HG03280 (cell line): ENCODE results near the gene GIPC1.

Experiments
- ATAC-seq: cut with Tn5 transposase; IDR thresholded peaks from one replicate; pipeline ENCODE4 v1.9.1; 2021; ENCODE audit warnings: mild to moderate bottlenecking, moderate library complexity; ENCODE audit not compliant: unreplicated experiment

The GIPC1 gene

DNA sequence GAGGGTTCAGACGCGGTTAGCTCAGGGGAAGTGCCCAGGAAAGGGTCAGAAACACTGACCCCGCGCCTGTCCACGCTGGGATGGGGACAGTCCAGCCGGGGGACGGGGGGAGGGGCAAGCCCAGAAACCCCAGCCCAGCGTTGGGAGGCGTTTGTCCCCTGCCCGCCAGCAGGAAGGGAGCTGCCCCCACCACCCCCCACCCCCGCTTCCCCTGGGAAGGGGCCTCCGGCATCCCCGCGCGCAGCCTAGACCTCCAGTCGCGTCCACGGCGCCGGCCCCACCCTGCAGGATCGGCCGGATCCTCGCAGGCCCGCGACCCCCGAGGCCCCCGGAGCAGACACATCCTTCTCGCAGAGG is 277 bp downstream of the GIPC1 start:
- ATAC-seq = no peak

- ATAC-seq = no peak
Observed at GRCh38 chr19:14494910-14495671, 836 bp downstream of the GIPC1 start.

- no peak for ATAC-seq
Observed at GRCh38 chr19:14494411-14494810, 1.5 kb downstream of the GIPC1 start.

- ATAC-seq = no peak
Observed at GRCh38 chr19:14492756-14493337, 3.1 kb downstream of the GIPC1 start.

- ATAC-seq = no peak
Observed at GRCh38 chr19:14487370-14488125, 8.4 kb downstream of the GIPC1 start.

DNA sequence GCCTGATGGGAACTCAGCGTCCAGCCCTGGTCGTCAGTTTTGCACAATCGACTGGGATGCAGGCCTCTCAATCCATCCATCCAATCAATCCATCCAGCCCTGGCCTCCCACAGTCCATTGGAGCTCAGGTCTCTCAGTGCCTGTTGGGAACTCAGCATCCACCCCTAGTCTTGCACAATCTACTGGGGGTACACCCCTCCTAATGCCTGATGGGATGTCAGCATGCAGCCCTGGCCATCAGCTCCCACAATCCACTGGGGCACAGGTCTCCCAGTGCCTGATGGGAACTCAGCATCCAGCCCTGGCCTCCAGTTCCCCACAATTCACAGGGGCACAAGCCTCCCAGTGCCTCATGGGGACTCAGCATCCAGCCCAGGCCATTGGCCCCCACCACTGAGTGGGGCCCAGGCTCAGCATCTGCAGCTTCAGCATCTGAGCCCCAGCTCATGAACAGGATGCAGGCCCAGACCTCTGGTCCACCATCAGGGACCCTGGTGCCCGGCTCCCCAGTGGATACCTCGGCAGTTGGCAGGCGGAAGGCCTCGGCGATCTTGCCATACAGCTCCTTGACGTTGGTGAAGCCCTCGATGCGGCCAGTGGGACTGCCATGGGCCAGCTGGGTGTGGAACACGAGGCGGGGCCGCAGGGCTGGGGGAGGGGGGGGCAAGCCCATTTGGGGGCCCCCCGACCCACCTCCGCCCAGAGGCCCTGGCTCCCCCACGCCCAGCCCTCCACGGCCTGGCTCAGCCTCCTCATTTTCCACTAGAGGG is 13.6 kb downstream of the GIPC1 start:
- ATAC-seq = no peak

DNA sequence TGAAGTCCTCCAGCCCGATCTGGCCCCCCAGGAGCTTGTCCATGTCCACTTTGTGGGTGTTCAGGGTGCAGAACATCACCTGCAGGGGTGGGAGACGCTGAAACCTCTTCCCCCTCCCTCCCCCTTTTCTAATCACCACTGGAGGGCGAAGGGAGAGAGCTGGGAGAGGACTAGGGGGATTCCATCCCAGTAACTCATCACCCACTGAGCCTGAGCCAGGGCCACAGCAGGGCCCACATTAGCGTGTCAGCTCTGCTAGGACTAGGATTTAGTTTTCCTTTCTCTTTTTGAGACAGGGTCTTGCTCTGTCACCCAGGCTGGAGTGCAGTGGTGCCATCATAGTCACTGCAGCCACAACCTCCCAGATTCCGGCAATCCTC is 15.2 kb downstream of the GIPC1 start:
- ATAC-seq = no peak

- ATAC-seq = no peak
Observed at GRCh38 chr19:14479975-14480699, 15.8 kb downstream of the GIPC1 start.

GRCh38 chr19:14479309-14479974 is 16.5 kb downstream of the GIPC1 start:
- no peak for ATAC-seq

DNA sequence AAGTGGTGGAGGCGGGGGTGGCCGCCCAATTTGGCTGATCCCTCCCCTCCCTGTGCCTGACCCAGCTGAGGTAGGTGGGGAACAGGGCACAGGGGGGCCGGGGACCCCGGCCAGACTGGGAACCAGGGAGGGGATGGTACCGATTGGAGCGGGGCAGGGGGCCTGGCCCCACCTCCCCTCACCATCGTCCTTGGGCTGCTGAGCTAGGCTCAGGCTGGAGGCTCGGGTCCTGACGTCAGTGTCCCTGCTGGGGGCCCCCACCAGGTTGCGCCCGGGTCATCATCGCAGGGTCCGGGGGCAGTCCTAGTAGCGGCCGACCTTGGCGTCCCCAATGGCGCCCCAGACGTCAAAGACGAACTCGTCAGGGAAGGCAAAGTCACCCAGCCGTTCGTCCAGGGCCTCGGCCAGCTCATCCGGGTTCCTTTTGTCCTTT is 17.8 kb downstream of the GIPC1 start:
- ATAC-seq = no peak

DNA sequence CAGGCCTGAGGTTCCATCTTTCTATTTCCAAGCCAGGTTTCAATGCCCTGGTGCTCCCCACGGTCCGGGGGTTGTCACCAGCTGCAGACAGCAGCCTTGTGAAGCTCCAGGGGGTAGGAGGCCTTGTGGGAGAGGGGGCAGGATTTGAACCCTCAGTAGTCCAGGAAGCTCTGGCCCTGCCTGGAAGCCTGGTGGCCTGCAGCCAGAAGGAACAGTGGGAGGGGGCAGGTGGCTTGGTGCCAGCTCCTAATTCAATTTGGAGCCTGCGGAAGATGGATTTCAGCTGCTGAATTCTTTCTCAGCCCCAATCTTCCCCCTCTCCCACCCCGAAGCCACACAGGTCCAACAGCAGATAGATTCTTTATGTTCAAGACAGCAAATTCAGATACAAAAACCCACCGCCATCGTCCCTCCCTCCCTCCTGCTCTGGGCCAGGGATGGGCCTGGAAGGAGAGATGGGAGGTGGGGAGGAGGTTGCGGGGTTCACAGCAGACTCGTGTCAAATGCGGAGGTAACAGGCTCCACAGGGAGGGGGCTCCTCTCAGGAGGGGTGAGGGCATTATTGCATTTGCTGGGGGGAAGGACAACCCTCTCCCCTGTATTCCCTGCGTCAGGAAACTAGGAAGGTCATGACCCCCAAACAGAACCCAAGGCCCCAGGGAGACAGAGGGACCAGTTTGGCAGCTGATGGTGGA is 18.4 kb downstream of the GIPC1 start:
- ATAC-seq = no peak

DNA sequence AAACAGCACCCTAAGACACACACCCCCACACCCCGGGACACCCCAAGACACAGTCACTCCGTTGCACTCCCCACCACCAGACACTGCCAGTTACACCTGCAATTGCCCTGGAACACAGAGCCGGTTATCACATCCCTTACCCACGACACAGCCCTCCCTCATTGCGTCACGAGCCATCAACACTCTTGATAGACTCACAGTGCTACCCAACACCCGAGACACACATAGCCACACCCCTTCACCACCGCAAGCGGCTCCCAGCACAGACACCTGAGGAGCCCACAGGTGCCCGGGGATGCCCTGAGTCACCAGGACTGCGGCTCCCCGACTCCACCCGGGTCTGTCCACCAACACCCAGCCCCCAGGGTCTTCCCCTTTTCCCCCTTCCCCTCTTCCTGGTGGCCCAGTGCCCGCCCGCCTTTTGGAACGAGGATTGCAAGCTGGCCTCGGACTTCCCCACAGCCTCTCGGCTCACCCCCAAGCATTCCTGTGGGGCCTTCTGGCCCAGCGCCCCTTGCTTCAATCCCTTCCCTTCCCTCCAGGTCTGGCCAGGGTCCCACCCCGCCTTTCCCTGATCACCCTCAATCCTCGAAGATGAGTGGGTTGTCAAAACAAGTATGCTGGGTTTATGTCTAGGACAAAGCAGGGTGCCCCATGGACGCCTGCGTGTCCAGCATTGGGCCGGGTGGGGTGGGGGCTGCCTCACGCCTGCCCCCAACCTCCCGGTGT is 19.1 kb downstream of the GIPC1 start:
- ATAC-seq = no peak

DNA sequence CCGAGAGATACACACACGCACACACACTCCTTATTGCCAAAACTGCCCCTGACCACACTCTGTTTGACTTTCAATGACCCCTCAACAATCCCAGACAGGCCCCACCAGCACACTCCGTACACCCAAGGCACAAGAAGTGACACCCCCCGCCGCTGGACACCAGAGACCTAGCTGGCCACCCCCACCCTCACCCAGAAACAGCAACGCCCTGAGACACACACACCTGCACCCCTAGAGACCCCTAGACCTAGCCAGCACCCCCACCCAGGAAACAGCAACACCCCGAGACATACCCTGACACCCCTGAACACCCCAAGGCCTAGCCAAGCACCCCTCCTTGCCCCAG is 19.6 kb downstream of the GIPC1 start:
- no peak for ATAC-seq

DNA sequence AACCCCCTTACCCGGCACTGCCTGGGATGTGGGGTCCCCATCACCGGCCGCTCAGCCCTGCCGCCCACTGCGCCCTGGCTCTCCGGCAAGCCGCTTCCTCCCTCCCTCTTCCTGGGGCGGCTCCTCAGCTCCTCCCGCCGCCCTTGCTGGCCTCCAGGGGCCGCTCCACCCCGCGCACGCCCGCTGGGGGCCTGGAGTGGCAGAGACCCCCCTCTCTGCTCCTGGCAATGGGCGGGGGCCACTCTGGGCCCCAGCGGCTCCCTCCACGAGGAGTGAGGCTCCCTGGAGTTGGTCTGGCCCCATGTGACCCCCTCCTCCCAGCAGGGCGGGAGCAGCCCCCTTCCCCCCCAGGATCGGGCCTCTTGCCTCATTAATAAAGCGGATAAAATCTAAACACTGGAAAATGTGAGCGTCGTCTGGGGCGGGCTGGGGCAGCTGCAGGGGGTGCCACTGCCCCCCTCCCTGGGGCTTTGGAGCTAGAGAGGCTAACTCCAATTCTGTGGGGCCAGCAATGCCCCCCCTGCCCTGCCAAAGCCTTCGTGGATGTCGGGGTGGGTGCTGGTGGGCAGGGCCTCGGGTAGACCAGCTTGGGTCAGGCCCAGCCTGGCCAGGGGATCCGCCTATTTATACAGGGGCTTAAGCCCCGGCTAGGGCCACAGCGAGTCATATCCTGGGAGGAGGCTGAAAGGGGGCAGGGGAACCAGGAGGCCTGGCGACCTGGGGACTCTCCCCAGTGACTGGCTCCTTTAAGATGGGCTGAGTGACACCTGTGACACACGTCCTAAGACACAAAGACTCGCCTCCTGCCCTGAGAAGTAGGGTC is 20.5 kb downstream of the GIPC1 start, which contains the start of gene PTGER1:
PTGER1 (minus strand) TSS at position 104 of the 823 bp plus-strand sequence. CDS start 1,034 bp downstream, outside the sequence.
- no peak for ATAC-seq

DNA sequence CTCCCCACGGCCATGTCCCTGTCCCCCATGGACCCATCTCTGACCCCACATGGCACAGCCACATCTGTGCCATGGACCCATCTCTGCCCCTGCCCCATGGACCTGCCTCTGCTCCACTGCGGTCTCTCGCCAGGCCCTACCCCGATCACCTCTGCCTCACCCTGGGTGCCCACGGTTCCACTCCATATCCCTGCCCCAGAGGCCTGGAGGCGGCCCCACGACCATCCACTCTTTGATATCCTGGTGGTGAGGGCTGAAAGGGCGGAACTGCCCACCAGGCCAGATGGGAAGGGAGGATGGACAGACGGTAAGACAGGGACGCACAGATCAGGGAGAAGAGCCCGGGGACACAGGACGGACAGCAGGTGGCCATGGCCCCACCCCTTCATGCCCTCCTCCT is 21.1 kb downstream of the GIPC1 start:
- ATAC-seq = no peak

DNA sequence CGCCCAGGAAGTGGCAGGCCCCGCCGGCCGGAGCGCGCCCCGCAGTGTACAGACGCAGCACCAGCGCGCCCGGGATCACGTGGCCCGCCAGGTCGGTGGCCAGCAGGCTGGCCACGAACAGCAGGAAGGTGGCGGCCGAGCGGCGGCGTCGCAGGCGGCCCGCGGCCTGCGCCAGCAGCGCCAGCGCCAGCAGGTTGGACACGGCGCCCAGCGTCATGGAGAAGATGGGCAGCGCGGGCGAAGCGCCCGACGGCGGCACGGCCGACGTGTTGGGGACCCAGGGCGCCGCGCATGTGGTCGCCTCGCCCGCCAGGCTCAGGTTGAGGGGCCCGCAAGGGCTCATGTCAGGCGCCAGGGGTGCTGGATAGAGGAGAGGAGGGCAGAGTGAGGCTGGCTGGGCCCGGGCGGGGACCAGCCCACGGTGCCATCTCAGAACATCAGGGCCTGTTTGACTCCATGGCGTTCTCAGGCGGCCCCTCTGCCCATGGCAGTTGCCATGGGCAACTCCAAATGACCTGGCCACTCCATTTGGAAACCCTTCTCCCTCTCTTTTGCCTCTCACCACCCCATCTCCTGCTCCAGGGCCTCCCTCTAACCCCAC is 21.8 kb downstream of the GIPC1 start:
- no peak for ATAC-seq

DNA sequence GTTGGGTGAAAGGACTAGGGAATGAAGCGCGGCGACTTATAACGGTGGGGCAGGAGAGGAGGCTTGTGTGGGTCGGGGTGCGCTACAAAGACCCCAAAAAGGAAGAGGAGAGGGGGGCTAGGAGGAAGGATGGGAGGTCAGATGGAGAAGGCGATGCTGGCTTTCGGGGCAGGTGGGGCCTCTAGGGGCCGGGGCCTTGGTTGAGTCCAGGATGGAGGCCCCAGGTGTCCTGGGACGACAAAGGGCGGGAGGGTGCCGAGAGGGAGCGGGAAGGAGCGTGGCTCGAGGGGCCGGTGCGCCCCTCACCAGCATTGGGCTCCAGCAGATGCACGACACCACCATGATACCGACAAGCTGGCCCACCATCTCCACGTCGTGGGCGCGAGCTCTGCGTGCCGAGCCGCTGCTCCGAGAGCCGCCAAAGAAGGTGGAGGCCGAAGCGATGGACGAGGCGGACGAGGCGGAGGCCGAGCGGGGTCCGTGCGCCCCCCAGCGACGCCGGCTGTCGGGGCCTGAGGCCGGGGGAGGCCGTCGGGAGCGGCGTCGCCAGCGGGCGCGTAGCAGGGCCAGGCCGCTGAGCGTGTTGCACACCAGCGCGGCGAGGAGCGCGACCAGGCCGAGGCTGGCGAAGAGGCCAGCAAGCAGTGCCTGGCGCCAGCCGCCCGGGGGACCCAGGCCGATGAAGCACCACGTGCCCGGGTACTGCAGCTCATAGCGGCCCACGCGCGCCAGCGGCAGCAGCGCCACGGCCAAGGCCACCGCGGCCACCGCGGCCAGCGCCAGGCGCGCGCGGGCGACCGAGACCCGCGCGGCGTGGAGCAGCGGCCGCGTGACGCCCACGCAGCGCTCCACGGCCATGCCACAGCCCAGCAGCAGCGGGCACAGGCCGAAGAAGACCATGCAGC is 22.6 kb downstream of the GIPC1 start:
- no peak for ATAC-seq
